Keratinocyte (primary cell): ENCODE results near the gene PHACTR1. TPM values are rescaled to one million over a fixed set of nuclear protein-coding genes. Genes with fewer than 3 reads are reported as not detected.
"Not testable (repeated sequence)": the region's sequence is repeated elsewhere in the genome, so short reads cannot be mapped to it uniquely, and the experiment has no call there.

Experiments used
- DNase-seq: peaks from one replicate; pipeline ENCODE4 v3.0.0-alpha.2; 2011; ENCODE audit warnings: low read depth, missing footprints, low spot score
- FAIRE-seq: peaks from 2 replicates; lab custom pipeline; 2011; peaks lifted over from hg19 to GRCh38; lab: Jason Lieb, UNC
- H2AFZ ChIP-seq: 2 replicates; pipeline ENCODE4 v1.6.0; 2012; ENCODE audit warnings: low read length, control low read depth, inconsistent platforms; ENCODE audit not compliant: control insufficient read depth
- H3K27ac ChIP-seq: 2 replicates; pipeline ENCODE4 v1.5.1; 2011; ENCODE audit warnings: low read length; ENCODE audit not compliant: control insufficient read depth, insufficient read depth
- H3K27me3 ChIP-seq: 3 replicates; pipeline ENCODE4 v1.6.0; 2011; ENCODE audit warnings: low read length; ENCODE audit not compliant: control insufficient read depth, insufficient read depth; ENCODE audit errors: extremely low read depth
- H3K36me3 ChIP-seq, 2 experiments: 2 replicates in 1 of 2; 3 replicates in 1 of 2; pipeline ENCODE4 v1.5.1; 2011; ENCODE audit warnings: low read length in 2 of 2, mild to moderate bottlenecking in 1 of 2; ENCODE audit not compliant: control insufficient read depth in 2 of 2, insufficient read depth in 2 of 2; ENCODE audit errors: extremely low read depth in 1 of 2
- H3K4me1 ChIP-seq: 3 replicates; pipeline ENCODE4 v1.5.1; 2011; ENCODE audit warnings: low read length; ENCODE audit not compliant: control insufficient read depth, insufficient read depth; ENCODE audit errors: extremely low read depth
- H3K4me2 ChIP-seq: 3 replicates; pipeline ENCODE4 v1.6.0; 2011; ENCODE audit warnings: low read depth, low read length; ENCODE audit not compliant: control insufficient read depth, insufficient read depth; ENCODE audit errors: extremely low read depth
- H3K4me3 ChIP-seq, 3 experiments: fragments of 200-600 bp in 1 of 3; sonication (generic) in 1 of 3; 2 replicates in 2 of 3; 3 replicates in 1 of 3; pipeline ENCODE4 v1.5.1; 2011 to 2016; ENCODE audit warnings: low read length in 3 of 3, mild to moderate bottlenecking in 3 of 3, control low read depth in 2 of 3, inconsistent platforms in 1 of 3, low read depth in 1 of 3, mixed read lengths in 1 of 3, mixed run types in 1 of 3, moderate library complexity in 1 of 3; ENCODE audit not compliant: control insufficient read depth in 2 of 3, insufficient read depth in 2 of 3; ENCODE audit errors: extremely low read depth in 1 of 3
- H3K79me2 ChIP-seq: 2 replicates; pipeline ENCODE4 v1.6.0; 2012; ENCODE audit warnings: low read length; ENCODE audit not compliant: control insufficient read depth, insufficient read depth
- H3K9ac ChIP-seq: 3 replicates; pipeline ENCODE4 v1.6.0; 2011; ENCODE audit warnings: low read length; ENCODE audit not compliant: control insufficient read depth, insufficient read depth; ENCODE audit errors: extremely low read depth
- H3K9me1 ChIP-seq: 3 replicates; pipeline ENCODE4 v1.6.0; 2011; ENCODE audit warnings: low read length; ENCODE audit not compliant: control insufficient read depth, insufficient read depth; ENCODE audit errors: extremely low read depth
- H3K9me3 ChIP-seq: 2 replicates; pipeline ENCODE4 v1.5.1; 2012; ENCODE audit warnings: low read depth, low read length; ENCODE audit not compliant: control insufficient read depth
- H4K20me1 ChIP-seq: 3 replicates; pipeline ENCODE4 v1.6.0; 2011; ENCODE audit warnings: low read length; ENCODE audit not compliant: control insufficient read depth, insufficient read depth; ENCODE audit errors: extremely low read depth
- CTCF ChIP-seq, 3 experiments: IDR thresholded peaks in 1 of 3; conservative IDR thresholded peaks in 1 of 3; optimal IDR thresholded peaks in 1 of 3; 2 replicates in 2 of 3; 3 replicates in 1 of 3; pipeline versions ENCODE3 to v1.5.1; 2011; ENCODE audit warnings: low read length in 3 of 3, mild to moderate bottlenecking in 3 of 3, moderate library complexity in 2 of 3, control low read depth in 1 of 3, inconsistent platforms in 1 of 3; ENCODE audit not compliant: insufficient read depth in 2 of 3; ENCODE audit errors: extremely low read depth in 1 of 3
- EZH2 ChIP-seq: IDR thresholded peaks from one replicate; pipeline ENCODE4 v1.6.1; 2012; ENCODE audit warnings: inconsistent platforms, mild to moderate bottlenecking, low read length, moderate library complexity
- dilution Hi-C: fragments of 300-500 bp; cut with MboI; formaldehyde crosslinking; loops from one replicate; pipeline ENCODE4 v1.7.0; 2020; ENCODE audit warnings: low sequenced_read_pairs; ENCODE audit not compliant: extremely low pct_ligation_motif_present
- polyA plus RNA-seq, 5 experiments: library from polyadenylated mRNA; depleted of rRNA in 3 of 5; stranded (reverse) in 3 of 5; stranded (forward) in 1 of 5; unstranded in 1 of 5; fragments of >200 nt; gene quantifications; 1 replicate in 1 of 5; 2 replicates in 3 of 5; 3 replicates in 1 of 5; pipeline versions ENCODE4 v1.2.1 to v1.2.3, GENCODE V29; 2011 to 2012; ENCODE audit warnings: missing spikeins in 2 of 5, low read depth in 1 of 5, low replicate concordance in 1 of 5

The PHACTR1 gene
- polyA plus RNA-seq, 1 donor (not counting 4 experiments of a cell fraction or from before 2014, with no cell fraction given) = 0.22 TPM

- no peak overlapping the region for H3K9ac ChIP-seq
- no peak overlapping the region for H2AFZ ChIP-seq
- H4K20me1 ChIP-seq = no peaks in the 10 kb centered on the region
- H3K27ac ChIP-seq = no peak overlapping the region
- H3K4me2 ChIP-seq = no peak overlapping the region
- no peaks in the 10 kb centered on the region for H3K27me3 ChIP-seq
- no peaks in the 10 kb centered on the region for H3K79me2 ChIP-seq
- H3K4me1 ChIP-seq = no peaks in the 10 kb centered on the region
- dilution Hi-C loops = no loop called here
- FAIRE-seq = no peak
- H3K9me3 ChIP-seq = no peaks in the 10 kb centered on the region
- no peak for TF ChIP-seq EZH2
- no peak for TF ChIP-seq CTCF (optimal IDR thresholded peaks at IDR 0.05 in 1 of 3, IDR thresholded peaks at IDR 0.05 in 1 of 3, conservative IDR thresholded peaks at IDR 0.05 in 1 of 3; ENCODE audit: extremely low read depth in 1 of 3, insufficient read depth in 2 of 3, low read length in 3 of 3)
- H3K9me1 ChIP-seq = no peaks in the 10 kb centered on the region
- H3K4me3 ChIP-seq = no peak overlapping the region
- no peak for DNase-seq
- H3K36me3 ChIP-seq = no peaks in the 10 kb centered on the region
Measured at GRCh38 chr6:12944001-12944400, 227.4 kb downstream of the PHACTR1 start.

GRCh38 chr6:12944528-12944927, 228.0 kb downstream of the PHACTR1 start:
- H3K27ac ChIP-seq, H3K4me3 ChIP-seq, FAIRE-seq, H3K4me2 ChIP-seq, H3K9me3 ChIP-seq, H3K4me1 ChIP-seq, H3K9ac ChIP-seq, dilution Hi-C loops, H3K36me3 ChIP-seq, H3K27me3 ChIP-seq, H3K79me2 ChIP-seq, DNase-seq, H4K20me1 ChIP-seq, H2AFZ ChIP-seq, H3K9me1 ChIP-seq: not testable (repeated sequence)

GRCh38 chr6:12947151-12947871, 230.7 kb downstream of the PHACTR1 start:
- Histone ChIP-seq H3K79me2 (no peaks in the 10 kb centered on the region), H3K27me3 (no peaks in the 10 kb centered on the region), H3K27ac (no peak overlapping the region), H4K20me1 (no peaks in the 10 kb centered on the region), H3K9ac (no peak overlapping the region), H3K4me1 (no peaks in the 10 kb centered on the region), H3K9me1 (no peaks in the 10 kb centered on the region), H3K9me3 (no peaks in the 10 kb centered on the region), H3K36me3 (no peaks in the 10 kb centered on the region), H2AFZ (no peak overlapping the region), H3K4me3 (no peak overlapping the region), H3K4me2 (no peak overlapping the region)
- dilution Hi-C loops = no loop called here
- no peak for FAIRE-seq
- TF ChIP-seq EZH2 (no peak), CTCF (optimal IDR thresholded peaks at IDR 0.05 in 1 of 3, IDR thresholded peaks at IDR 0.05 in 1 of 3, conservative IDR thresholded peaks at IDR 0.05 in 1 of 3; ENCODE audit: extremely low read depth in 1 of 3, insufficient read depth in 2 of 3, low read length in 3 of 3) (no peak)
- no peak for DNase-seq
